A204.1 (cell line): Measurements from ENCODE around the gene CDKAL1.
A peak's percentile ranks its signal among the peaks of the same experiment; 100 is the strongest.
"Not testable (repeated sequence)": the region's sequence is repeated elsewhere in the genome, so short reads cannot be mapped to it uniquely, and the experiment has no call there.

ENCODE experiments used
- FAIRE-seq: peaks from 2 replicates; lab custom pipeline; 2012; peaks lifted over from hg19 to GRCh38; lab: Jason Lieb, UNC

Gene CDKAL1

DNA sequence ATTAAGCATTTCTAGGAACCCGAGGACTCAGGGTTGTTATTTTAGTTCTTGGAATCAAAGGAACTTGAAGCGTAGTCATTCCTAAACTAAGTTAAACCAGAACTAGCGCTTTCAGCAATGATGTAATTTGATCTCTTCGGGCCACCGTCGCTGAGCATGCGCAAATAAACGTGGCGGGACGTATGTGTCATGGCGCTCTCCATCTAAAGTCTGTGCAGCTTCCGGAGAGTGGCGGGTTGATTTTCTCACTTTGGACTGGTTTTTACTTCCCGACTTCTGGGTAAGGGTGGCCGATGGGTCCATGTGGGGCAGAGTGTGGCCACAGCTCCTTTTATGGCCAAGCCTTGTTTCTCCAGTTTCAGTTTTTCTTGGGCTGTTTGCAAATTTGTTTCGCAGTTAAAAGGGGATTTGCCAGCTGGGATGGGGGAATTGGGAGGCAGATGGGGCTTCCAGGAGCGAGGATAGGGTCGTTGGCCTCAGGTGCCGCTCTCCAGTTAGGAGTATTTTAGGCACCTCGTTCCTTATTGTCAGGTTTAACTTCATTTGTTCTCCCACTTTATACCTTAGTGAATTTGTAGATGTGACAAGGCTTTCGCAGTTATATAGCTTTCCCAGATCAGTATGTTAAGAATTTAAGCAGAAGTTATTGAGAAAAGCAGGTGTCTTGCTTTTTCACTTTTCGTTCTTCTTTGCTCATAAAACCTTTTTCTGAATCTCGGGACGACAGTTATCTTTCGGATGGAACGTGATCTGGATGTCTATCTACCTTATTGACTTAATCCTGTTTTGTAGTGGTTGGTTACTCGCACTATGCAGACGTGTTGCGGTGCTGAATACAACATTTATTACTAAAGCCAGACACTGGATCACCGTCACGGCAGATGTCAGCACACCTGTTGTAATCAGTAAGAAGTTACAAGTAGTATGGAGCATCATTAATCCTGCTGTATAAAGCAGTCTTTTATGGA lies at the start of gene CDKAL1:
CDKAL1 (plus strand) TSS at position 163 of the 968 bp plus-strand sequence. CDS start 11,894 bp downstream, outside the sequence.
- peak; percentile 72 for FAIRE-seq

DNA sequence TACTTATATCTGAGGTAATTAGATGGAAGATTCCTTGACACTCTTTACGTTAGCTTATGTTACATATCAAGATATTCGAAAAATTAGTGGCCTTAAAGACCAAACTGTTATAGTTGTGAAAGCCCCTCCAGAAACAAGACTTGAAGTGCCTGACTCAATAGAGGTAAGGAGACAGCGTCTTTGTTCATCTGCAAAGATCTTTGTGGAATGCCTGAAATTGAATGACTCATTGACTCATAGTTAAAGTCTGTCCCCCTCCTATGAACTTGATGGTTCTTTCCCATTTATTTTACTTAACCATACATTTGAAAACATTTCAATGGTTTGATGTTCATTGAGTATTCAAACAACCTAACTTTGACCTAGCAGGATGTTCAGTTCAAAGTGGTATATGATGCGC lies 47.6 kb upstream of the CDKAL1 start:
- no peak for FAIRE-seq

DNA sequence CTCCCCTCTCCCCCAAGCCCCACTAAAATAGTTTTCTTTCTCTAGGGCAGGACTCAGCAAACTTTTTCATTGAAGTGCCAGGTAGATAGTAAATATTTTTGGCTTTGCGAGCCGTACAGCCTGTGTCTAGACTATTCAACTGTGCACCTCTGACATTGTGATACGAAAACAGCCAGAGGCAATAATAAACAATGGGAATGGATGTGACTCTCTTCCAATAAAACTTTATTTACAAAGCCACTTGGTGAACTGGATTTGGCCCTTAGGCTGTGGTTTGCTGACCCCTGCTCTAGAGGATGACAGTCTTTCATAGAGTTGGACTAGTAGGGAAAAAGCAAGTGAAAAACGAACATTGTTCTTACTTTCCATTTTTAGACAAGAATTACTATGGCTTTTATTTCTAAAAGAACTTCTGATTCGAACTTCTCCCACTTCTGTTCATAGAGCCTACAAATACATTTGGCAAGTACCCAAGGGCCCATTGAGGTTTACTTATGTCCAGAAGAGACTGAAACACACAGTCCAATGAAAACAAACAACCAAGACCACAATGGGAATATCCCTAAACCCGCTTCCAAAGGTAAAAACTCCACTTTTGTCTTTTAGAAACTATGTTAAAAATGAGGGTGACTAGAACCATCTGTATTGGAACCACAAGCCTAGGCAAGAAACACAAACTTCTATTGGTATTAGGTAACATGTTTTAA lies 46.4 kb upstream of the CDKAL1 start:
- no peak for FAIRE-seq

DNA sequence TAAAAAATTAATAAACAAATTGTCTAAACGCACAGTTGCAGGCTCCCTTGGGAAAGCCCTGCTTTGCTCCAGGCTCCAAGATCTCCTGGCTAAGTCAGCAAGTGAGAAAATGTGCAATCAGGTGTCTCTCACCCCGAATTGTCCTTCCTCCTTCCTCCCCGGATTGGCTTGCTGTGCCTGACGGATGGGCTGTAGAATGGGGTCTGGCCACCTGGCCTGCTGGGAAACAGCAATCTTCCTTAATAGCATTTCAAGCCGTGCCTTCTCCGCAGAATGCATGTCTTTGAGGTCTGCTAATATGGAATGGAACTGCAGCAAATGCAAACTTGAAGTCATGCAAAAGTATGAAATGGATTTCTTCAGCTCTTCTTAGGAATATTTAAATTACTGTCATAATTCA lies 43.7 kb upstream of the CDKAL1 start:
- no peak for FAIRE-seq

DNA sequence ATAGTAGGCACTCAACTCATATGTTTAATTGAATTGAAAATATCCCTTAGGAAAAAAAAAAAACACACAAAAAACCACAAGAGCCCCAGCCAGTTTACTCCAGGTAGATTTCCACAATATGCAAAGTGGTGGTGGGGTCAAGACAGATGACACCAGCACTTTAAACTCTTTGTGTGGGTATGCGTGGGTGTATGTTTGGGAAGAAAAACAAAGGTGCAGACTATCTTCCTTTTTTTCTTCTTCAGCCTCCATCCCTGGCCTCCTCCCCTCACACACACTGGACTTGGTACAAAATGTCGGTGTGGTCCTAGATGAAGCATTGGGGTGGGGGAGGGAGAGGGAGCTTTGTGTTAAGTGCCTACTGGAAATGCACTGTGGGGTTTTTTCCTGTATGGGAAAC lies 42.2 kb upstream of the CDKAL1 start:
- no peak for FAIRE-seq

DNA sequence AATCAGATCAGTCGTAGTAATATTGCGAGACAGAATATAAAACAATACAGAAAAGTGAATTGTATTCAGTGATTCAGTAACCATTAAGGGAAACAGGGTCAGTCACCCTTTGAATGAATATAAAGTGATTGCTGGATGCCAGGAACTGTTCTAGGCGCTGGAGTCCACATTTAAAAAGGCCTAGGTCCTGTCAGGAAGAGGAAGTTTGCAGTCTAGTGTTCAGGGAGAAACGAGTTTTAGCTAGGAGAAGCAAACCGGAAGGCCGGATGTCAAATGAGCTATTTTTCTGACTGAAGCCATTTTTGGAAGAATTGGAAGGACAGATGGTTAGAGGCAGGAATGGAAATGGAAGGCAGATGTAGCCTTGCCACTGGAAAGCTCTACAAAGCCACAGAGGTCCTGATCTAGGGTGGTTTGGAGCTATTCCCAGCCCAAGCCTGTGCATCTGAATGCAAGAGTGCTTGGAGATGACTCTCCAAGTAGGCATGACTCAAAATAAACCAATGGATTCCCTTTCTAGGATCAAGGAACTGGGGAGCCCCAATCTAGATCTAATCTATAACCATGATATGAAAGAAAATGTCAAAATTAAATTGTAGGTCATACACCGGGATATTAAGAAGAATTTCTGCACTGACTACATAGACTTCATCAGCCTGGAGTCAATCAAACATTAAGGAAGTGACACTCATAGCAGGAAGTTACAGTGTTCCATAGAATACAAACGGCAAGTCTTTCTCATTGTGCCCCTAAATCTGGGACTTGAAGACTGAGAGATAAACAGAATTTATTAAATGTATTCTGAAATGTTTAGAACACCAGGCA lies 36.8 kb upstream of the CDKAL1 start:
- no peak for FAIRE-seq

DNA sequence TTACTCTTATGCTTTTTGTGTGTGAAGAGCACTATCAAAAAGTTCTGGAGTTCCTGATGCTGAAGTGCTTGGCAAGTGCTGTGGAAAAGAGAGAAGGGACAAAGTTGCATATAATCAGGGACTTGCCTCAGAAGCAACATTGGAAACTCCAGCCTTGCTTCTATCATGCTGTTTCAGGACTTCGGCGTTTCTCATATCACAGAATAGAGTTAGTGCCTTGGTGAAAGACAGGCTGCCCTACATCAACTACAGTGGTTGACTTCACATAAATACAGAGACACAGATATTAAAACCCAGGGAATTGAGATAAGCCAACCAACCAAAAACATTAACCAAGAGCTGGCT lies 36.2 kb upstream of the CDKAL1 start:
- no peak for FAIRE-seq

DNA sequence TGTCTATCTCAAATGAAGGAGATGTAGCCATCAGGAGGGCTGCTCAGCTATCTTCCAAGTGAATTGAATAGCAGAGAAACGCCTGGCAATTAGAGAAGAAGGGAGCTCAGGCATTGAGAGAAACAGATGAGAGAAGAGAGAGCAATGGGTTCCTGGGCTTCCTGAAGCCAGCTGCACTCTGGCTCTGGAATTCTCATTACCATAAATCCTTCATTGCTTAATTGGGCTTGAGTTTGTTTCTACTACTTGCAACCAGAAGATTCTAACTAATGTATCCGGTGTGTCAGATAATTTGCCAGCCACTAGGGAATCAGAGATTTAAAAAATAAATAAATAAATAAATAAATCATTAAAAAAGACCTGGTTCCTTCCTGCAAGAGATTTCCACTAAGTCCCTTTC lies 25.0 kb upstream of the CDKAL1 start:
- FAIRE-seq = no peak

DNA sequence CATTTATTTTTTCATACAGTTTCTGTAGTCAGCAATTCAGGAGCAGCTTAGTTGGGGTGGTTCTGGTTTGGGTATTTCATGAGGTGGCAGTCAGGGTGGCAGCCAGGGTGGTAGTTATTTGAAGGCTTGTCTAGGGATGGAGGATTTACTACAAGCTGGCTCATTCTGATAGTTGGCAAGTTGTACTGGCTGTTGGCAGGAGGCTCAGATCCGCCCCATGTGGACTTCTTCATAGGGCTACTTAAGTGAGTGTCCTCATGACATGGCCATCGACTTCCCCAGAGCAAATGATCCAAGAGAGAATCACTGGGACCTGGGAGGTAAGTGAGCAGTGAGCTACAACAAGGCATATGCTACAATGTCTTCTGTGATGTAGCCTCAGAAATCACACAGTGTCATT lies 22.4 kb upstream of the CDKAL1 start:
- FAIRE-seq = no peak

DNA sequence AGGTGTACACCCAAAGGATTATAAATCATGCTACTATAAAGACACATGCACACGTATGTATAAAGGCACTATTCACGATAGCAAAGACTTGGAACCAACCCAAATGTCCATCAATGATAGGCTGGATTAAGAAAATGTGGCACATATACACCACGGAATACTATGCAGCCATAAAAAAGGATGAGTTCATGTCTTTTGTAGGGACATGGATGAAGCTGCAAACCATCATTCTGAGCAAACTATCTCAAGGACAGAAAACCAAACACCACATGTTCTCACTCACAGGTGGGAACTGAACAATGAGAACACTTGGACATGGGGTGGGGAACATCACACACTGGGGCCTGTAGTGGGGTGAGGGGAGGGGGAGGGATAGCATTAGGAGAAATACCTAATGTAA lies 9.0 kb upstream of the CDKAL1 start:
- FAIRE-seq = not testable (repeated sequence)

DNA sequence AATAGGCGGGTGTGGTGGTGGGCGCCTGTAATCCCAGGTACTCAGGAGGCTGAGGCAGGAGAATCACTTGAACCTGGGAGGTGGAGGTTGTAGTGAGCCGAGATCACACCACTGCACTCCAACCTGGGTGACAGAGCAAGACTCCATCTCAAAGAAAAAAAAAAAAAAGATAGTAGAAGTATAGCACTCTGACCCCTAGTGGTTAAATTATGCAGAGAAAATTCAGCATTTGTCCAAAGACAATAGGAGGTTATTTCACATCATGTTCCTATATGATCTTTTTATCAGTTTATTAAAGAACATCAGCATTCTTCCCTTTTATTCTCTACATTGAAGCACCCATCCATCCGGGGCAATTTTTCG lies 5.2 kb upstream of the CDKAL1 start:
- peak; percentile 46 for FAIRE-seq

DNA sequence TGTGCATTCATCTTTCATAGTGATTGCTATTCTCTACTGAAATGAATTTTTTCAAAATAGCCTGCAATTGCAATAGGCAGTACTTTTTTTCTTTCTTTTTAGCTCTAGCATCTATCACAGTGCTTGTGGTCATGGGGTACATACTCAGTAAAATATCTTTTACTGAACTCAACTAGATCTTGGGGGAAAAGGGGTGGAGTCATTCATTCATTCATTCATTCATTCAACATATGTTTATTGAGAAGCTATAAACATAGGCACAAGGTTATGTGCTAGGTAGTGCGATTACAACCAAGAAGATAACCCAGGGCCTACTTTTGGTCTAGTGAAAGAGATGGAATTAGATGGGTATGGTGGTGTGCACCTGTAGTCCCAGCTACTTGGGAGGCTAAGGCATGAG lies 1.4 kb upstream of the CDKAL1 start:
- FAIRE-seq = no peak

DNA sequence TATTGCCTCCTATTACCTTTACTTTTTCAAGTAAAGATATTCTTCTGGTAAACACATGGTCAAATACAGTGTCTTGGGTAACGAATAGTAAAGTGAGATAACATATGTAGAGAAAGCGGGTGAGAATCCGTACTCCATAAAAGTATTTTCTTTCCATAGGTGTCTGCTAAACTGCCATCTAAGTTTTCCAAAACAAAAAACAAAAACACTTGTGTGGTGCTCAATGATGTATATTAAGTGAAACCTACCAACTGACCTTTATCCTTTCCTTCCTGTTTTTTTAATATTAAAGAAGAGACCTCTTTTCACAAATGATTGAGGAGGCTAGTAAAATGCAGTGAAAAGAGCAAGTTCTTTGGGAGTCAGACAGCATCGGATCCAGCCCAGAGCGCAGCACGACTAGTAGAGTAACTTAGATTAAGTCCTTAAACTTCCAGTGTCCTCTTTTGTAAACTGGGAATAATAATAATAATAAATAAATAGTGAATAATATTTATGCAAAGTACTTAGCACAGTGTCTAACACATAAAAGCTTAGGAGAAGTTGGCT lies 437 bp upstream of the CDKAL1 start:
- FAIRE-seq = no peak

DNA sequence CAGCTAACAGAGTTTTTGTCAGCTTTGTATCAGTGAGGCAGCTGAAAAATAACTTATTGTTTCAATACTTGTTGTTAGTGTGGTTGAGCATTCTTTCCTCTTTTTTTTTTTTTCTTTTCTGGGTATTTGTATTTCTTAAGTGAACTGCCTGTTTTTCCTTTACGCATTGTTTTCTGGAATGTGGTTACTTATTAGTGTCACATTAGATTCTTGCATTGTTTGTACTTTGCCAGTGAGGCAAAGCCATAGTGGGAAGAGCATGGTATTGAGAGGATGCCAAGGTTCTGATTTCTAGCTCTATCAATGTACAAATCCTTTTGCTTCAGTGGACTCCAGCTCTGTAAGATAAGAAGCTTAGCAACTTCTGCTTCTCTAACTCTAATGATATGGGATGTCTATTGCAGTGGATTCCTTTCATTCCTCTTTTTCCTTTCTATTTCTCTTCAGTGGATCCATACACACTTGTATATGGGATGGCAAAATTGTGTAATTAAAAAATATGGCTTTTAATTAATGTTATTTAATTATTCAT lies 3.9 kb downstream of the CDKAL1 start:
- no peak for FAIRE-seq

DNA sequence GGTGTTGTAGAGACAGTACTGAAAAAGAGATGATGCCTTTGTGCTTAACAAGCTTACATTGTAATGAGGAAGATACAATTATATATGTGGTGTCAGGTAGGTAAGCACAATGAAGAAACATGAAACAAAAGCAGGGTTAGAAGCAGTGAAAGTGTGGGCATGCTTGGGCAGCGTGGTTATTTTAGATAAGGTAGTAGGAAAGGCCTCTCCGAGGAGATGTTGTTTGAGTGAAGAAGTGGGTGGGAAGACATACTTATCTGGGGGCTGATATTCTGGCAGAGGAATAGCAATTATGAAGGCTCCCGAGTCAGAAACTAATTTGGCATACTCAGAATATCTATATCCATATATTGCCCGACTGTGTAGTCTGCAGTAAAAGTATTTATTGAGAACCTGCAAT lies 4.7 kb downstream of the CDKAL1 start:
- no peak for FAIRE-seq

DNA sequence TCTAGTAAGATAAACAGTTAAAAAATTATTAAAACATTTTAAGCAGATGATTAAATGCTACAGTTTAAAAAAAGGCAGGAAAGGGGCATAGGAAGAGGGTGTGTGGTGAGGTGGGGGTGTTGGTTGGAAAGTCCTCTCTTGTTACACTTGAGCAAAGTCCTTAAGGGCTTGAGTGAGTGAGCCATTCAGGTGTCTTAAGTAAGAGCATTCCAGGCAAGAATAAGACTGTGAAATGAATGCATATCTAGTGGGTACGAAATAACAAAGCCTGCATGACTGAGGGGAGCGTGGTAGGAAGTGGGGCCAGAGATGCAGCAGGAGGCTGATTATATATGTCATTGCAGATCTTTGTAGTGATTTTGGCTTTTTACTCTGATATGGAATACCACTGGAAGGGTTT lies 5.1 kb downstream of the CDKAL1 start:
- FAIRE-seq = no peak

DNA sequence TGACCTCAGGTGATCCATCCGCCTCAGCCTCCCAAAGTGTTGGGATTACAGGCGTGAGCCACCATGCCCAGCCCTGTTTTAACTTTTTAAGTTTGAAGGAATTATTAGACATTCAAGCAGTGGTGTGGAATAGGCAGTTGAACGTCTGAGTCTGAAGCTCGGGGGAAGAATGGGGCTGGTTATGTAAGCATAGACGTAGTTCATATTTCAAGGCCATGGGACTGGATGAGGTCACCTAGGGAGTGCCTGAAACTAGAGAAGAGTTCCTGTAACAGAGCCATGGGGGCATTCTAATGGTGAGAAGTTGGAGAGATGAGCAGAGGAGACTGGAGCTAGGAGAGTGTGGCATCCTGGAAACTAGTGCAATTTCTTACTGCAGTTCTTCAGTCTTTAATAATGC lies 6.4 kb downstream of the CDKAL1 start:
- FAIRE-seq = no peak

DNA sequence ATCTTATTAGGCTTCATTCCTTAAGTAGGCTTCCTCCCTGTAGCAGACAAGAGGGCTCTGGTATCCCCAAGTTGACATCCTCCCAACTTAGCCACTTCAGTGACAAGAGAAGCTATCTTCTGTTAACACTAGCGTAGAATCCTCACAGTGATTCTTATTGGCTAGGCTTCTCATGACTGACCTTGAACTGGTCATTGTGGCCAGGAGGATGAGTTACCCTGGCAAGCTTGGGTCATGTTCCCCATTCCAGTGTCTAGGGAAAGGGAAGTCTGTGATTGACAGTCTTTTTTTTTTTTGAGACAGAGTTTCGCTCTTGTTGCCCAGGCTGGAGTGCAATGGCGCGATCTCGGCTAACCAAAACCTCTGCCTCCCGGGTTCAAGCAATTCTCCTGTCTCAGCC lies 7.1 kb downstream of the CDKAL1 start:
- FAIRE-seq = no peak

DNA sequence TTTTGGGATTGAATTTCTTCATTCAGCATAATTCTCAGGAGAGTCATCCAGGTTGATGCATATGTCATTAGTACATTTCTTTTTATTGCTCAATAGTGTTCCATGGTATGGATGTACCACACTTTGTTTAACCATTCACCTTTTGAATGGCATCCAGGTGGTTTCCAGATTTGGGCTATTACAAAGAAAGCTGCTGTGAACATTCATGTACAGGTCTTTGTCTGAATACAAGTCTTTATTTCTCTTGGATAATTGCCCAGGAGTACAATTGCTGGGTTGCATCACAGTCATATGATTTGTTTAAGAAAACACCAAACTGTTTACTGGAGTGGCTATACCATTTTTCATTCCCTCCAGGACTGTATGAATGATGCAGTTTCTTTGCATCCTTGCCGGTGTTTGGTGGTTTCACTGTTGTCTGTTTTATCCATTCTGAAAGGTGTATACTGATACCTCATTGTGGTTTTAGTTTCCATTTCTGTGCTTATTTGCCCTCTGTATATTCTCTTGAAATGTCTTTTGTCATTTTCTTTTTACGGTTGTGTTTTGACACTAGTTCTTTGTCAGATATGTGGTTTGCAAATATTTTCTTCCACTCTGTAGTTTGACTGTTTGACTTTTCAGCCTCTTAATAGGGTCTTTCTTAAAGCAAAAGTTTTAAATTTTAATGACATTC lies 8.8 kb downstream of the CDKAL1 start:
- FAIRE-seq = no peak

DNA sequence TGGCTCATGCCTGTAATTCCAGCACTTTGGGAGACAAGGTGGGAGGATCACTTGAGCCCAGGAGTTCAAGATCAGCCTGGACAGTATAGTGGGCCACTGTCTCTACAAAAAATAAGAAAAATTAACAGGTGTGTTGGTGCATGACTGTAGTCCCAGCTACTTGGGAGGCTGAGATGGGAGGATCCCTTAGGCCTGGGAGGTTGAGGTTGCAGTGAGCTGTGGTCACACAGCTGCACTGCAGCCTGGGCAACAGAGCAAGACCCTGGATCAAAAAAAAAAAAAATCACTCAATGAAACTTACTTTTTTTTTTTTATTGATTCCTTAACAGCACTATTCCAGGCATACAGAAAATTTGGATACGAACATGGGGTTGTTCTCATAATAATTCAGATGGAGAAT lies 14.0 kb downstream of the CDKAL1 start:
- no peak for FAIRE-seq

DNA sequence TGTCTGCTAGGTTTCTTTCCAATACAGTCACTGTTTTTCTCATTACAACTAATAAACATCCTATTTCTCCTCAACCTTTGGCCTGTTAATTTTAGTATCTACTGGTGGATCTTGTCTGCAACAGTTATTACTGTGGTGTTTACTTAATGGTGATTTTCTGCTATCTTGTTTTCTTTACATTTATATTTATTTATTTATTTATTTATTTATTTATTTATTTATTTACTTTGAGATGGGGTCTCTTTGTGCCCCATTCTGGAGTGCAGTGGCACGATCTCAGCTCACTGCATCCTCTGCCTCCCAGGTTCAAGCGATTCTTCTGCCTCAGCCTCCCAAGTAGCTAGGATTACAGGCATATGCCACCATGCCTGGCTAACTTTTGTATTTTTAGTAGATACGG lies 15.1 kb downstream of the CDKAL1 start:
- not testable (repeated sequence) for FAIRE-seq

DNA sequence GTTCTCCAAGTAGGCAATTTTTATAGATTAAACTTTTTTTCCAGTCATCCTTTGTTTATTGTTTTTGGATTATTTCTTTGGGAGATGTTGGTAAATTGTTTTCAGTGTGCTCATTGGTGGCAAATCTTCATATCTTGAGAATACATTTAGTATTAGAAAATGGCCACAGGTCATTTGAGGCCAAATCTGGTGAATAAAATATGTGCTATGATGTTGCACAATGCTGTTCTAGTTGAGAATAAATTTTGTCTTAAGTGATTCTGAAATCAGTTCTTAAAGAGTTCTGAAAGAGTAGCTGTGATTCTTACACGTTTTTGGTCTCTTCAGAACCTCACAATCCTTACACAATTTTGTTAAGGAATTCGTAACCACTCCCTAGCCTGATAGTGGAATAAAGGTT lies 20.1 kb downstream of the CDKAL1 start:
- FAIRE-seq = no peak
